HepG2 (cell line): Measurements from ENCODE around the gene DNAJC12. TPM values are rescaled to one million over a fixed set of nuclear protein-coding genes. Genes with fewer than 3 reads are reported as not detected.

ENCODE experiments used
- CERS6 ChIP-seq: sonication (generic); formaldehyde crosslinking; IDR thresholded peaks from 2 replicates; pipeline ENCODE4 v1.5.0; 2020; ENCODE audit warnings: missing genetic modification reagents
- ELF1 ChIP-seq: sonication (generic); formaldehyde crosslinking; IDR thresholded peaks from 2 replicates; pipeline ENCODE4 v1.4.0; 2020; ENCODE audit warnings: missing genetic modification reagents
- ELF3 ChIP-seq: IDR thresholded peaks from 2 replicates; pipeline ENCODE4 v1.6.1; 2016; ENCODE audit warnings: missing genetic modification reagents, missing compliant biosample characterization
- HNF1B ChIP-seq: sonication (generic); formaldehyde crosslinking; IDR thresholded peaks from 2 replicates; pipeline ENCODE4 v1.5.1; 2020; ENCODE audit warnings: mild to moderate bottlenecking, moderate library complexity, missing genetic modification reagents
- KMT2A ChIP-seq: sonication (generic); formaldehyde crosslinking; IDR thresholded peaks from 2 replicates; pipeline ENCODE4 v1.4.0; 2020; ENCODE audit warnings: missing genetic modification reagents
- MTERF4 ChIP-seq: sonication (generic); formaldehyde crosslinking; IDR thresholded peaks from 2 replicates; pipeline ENCODE4 v1.8.0; 2023; ENCODE audit warnings: mild to moderate bottlenecking, missing genetic modification reagents
- NAIF1 ChIP-seq: sonication (generic); formaldehyde crosslinking; IDR thresholded peaks from 2 replicates; pipeline ENCODE4 v1.5.0; 2020; ENCODE audit warnings: mild to moderate bottlenecking, missing genetic modification reagents, borderline replicate concordance
- NR0B2 ChIP-seq: sonication (generic); formaldehyde crosslinking; IDR thresholded peaks from 2 replicates; pipeline ENCODE4 v1.4.0; 2020; ENCODE audit warnings: mild to moderate bottlenecking, missing genetic modification reagents
- PAWR ChIP-seq: sonication (generic); formaldehyde crosslinking; IDR thresholded peaks from 2 replicates; pipeline ENCODE4 v1.4.0; 2020; ENCODE audit warnings: missing genetic modification reagents, mild to moderate bottlenecking, borderline replicate concordance
- TRIM24 ChIP-seq: sonication (generic); formaldehyde crosslinking; IDR thresholded peaks from 2 replicates; pipeline ENCODE4 v1.8.0; 2022; ENCODE audit warnings: mild to moderate bottlenecking, missing genetic modification reagents
- XRCC5 ChIP-seq: fragments of 200-400 bp; formaldehyde crosslinking; optimal IDR thresholded peaks from 2 replicates; pipeline ENCODE3; 2017; ENCODE audit warnings: mild to moderate bottlenecking, low read length
- ZNF296 ChIP-seq: sonication (generic); formaldehyde crosslinking; conservative IDR thresholded peaks from 2 replicates; pipeline ENCODE4 v1.5.0; 2020; ENCODE audit warnings: mild to moderate bottlenecking, missing genetic modification reagents
- ZNF354B ChIP-seq: sonication (generic); formaldehyde crosslinking; IDR thresholded peaks from 2 replicates; pipeline ENCODE4 v1.8.0; 2022; ENCODE audit warnings: mild to moderate bottlenecking, missing genetic modification reagents
- ZNF430 ChIP-seq: sonication (generic); formaldehyde crosslinking; IDR thresholded peaks from 2 replicates; pipeline ENCODE4 v1.9.0; 2021; ENCODE audit warnings: mild to moderate bottlenecking, missing genetic modification reagents
- ZNF639 ChIP-seq: conservative IDR thresholded peaks from 2 replicates; pipeline ENCODE4 v1.6.1; 2018; ENCODE audit warnings: missing genetic modification reagents
- ZNF713 ChIP-seq: sonication (generic); formaldehyde crosslinking; IDR thresholded peaks from 2 replicates; pipeline ENCODE4 v1.4.0; 2020; ENCODE audit warnings: mild to moderate bottlenecking, missing genetic modification reagents
- ZNF772 ChIP-seq: sonication (generic); formaldehyde crosslinking; IDR thresholded peaks from 2 replicates; pipeline ENCODE4 v1.5.0; 2020; ENCODE audit warnings: mild to moderate bottlenecking, missing genetic modification reagents
- ZSCAN30 ChIP-seq: sonication (generic); formaldehyde crosslinking; IDR thresholded peaks from 2 replicates; pipeline ENCODE4 v1.5.0; 2020; ENCODE audit warnings: mild to moderate bottlenecking, missing genetic modification reagents
- polyA plus RNA-seq, 8 experiments: library from polyadenylated mRNA; depleted of rRNA in 3 of 8; stranded (reverse) in 7 of 8; unstranded in 1 of 8; fragments of >200 nt; fragmentation: Illumina TruSeq in 4 of 8; extraction: Trizol in 4 of 8; gene quantifications; 2 replicates each; pipeline versions ENCODE4 v1.2.1 to v1.2.3, GENCODE V29; 2011 to 2016; ENCODE audit warnings: low read depth in 4 of 8, missing spikeins in 1 of 8, mixed read lengths in 1 of 8; ENCODE audit not compliant: insufficient read depth in 1 of 8
- total RNA-seq, 5 experiments: library from RNA; depleted of rRNA; stranded (reverse); fragments of >200 nt; fragmentation: Illumina TruSeq; extraction: Trizol; gene quantifications; 2 replicates each; pipeline ENCODE4 v1.2.3, GENCODE V29; 2016; ENCODE audit warnings: low read depth in 1 of 5

DNAJC12 gene
- total and polyA plus RNA-seq, 2 of the 13 experiments (the other 11 are each of a cell fraction or from before 2014, with no cell fraction given) = 11.6 to 43.9 TPM

- TF ChIP-seq ZNF639 (CRISPR knock-in tag) (0 out of 2 replicates have a peak, but pooled peaks have one; percentile 56), ZNF713 (CRISPR knock-in tag) (no peak), ELF1 (peak; percentile 93), MTERF4 (CRISPR knock-in tag) (no peak), PAWR (no peak), ZNF430 (CRISPR knock-in tag) (no peak), TRIM24 (CRISPR knock-in tag) (no peak), CERS6 (CRISPR knock-in tag) (no peak), ZNF354B (CRISPR knock-in tag) (no peak), ELF3 (peak; percentile 91), ZSCAN30 (CRISPR knock-in tag) (no peak), NR0B2 (CRISPR knock-in tag) (no peak; the same call in 1 of the 2 replicates), XRCC5 (peak; percentile 80), HNF1B (CRISPR knock-in tag) (no peak), KMT2A (CRISPR knock-in tag) (peak; percentile 79), ZNF296 (no peak), ZNF772 (CRISPR knock-in tag) (0 out of 2 replicates have a peak, but pooled peaks have one; percentile 30), NAIF1 (CRISPR knock-in tag) (0 out of 2 replicates have a peak, but pooled peaks have one; percentile 37)
Observed at GRCh38 chr10:67849331-67850011, 11.5 kb upstream of the DNAJC12 start (continued).
